22Rv1 (cell line): ENCODE measurements around the gene ILKAP.

ENCODE experiments used
- CTCF ChIP-seq: fragments of 450-650 bp; IDR thresholded peaks from 2 replicates; pipeline ENCODE4 v1.5.1; 2017; ENCODE audit warnings: mild to moderate bottlenecking
- ZFX ChIP-seq: fragments of 450-650 bp; IDR thresholded peaks from 2 replicates; pipeline ENCODE4 v1.6.1; 2017; ENCODE audit warnings: antibody characterized with exemption, borderline replicate concordance

- TF ChIP-seq CTCF (no peak), ZFX (no peak)
Observed at GRCh38 chr2:238207006-238207405, 3.5 kb upstream of the ILKAP start.
